ENCODE data around the gene LRRC2. TPM values are rescaled to one million over a fixed set of nuclear protein-coding genes. Genes with fewer than 3 reads are reported as not detected.
A peak's percentile ranks its signal among the peaks of the same experiment; 100 is the strongest.

Gene LRRC2
- polyA plus RNA-seq, 3 donors, result not detected

- Mint-ChIP-seq H3K4me1 (no peaks in the 10 kb centered on the region), H3K36me3 (no peaks in the 10 kb centered on the region), H3K27me3 (ENCODE audit: low read depth in 3 of 3) (peaks cover 4 to 7% (median 7%) of the 10 kb centered on the region in 3 donors), H3K4me3 (peak overlapping the region in 1 of 2 donors; percentile 18), H3K27ac (no peak overlapping the region), H3K9me3 (peaks cover 0 to 3% (median 0%) of the 10 kb centered on the region in 7 donors)
- 98% methylated on average over 5 of the region's 8 CpGs for WGBS (ENCODE audit: insufficient coverage)
- TF ChIP-seq CTCF (IDR thresholded peaks at IDR 0.05), result no peak
- Histone ChIP-seq H3K36me3 (replicated peaks in 1 of 2; ENCODE audit: control insufficient read depth in 1 of 2, insufficient read depth in 2 of 2, low read length in 2 of 2) (no peaks in the 10 kb centered on the region), H3K4me3 (replicated peaks in 1 of 3; ENCODE audit: low read depth in 2 of 3, low read length in 3 of 3) (no peak overlapping the region), H3K4me2 (replicated peaks; ENCODE audit: extremely low read depth, low read length, poor library complexity, severe bottlenecking) (no peak overlapping the region), H3K27ac (ENCODE audit: low read depth in 1 of 2, low read length in 2 of 2) (no peak overlapping the region), H4K20me1 (ENCODE audit: insufficient read depth, low read length) (no peaks in the 10 kb centered on the region), H3K9me3 (replicated peaks in 1 of 2; ENCODE audit: control insufficient read depth in 1 of 2, insufficient read depth in 1 of 2, low read length in 2 of 2) (no peaks in the 10 kb centered on the region), H3K27me3 (ENCODE audit: control insufficient read depth in 2 of 2, insufficient read depth in 2 of 2, low read length in 2 of 2) (no peaks in the 10 kb centered on the region), H2AFZ (ENCODE audit: insufficient read depth, low read depth, low read length, poor library complexity, severe bottlenecking) (no peak overlapping the region), H3K9ac (ENCODE audit: insufficient read depth, low read length, poor library complexity, severe bottlenecking) (no peak overlapping the region), H3K4me1 (ENCODE audit: control insufficient read depth in 1 of 2, insufficient read depth in 2 of 2, low read length in 2 of 2) (no peaks in the 10 kb centered on the region), H3K79me2 (ENCODE audit: insufficient read depth, low read length) (no peaks in the 10 kb centered on the region)
- no peak for DNase-seq
- intact Hi-C loops (cut with micrococcal nuclease), result no loop called here
These were observed 29.8 kb upstream of the LRRC2 start for GRCh38 chr3:46595819-46596314.

- Histone ChIP-seq H3K36me3 (replicated peaks in 1 of 2; ENCODE audit: control insufficient read depth in 1 of 2, insufficient read depth in 2 of 2, low read length in 2 of 2) (no peaks in the 10 kb centered on the region), H3K4me1 (ENCODE audit: control insufficient read depth in 1 of 2, insufficient read depth in 2 of 2, low read length in 2 of 2) (no peaks in the 10 kb centered on the region), H3K27me3 (ENCODE audit: control insufficient read depth in 2 of 2, insufficient read depth in 2 of 2, low read length in 2 of 2) (no peaks in the 10 kb centered on the region), H3K27ac (ENCODE audit: low read depth in 1 of 2, low read length in 2 of 2) (no peak overlapping the region), H2AFZ (ENCODE audit: insufficient read depth, low read depth, low read length, poor library complexity, severe bottlenecking) (no peak overlapping the region), H3K9me3 (replicated peaks in 1 of 2; ENCODE audit: control insufficient read depth in 1 of 2, insufficient read depth in 1 of 2, low read length in 2 of 2) (no peaks in the 10 kb centered on the region), H3K79me2 (ENCODE audit: insufficient read depth, low read length) (no peaks in the 10 kb centered on the region), H4K20me1 (ENCODE audit: insufficient read depth, low read length) (no peaks in the 10 kb centered on the region), H3K4me3 (replicated peaks in 1 of 3; ENCODE audit: low read depth in 2 of 3, low read length in 3 of 3) (no peak overlapping the region), H3K9ac (ENCODE audit: insufficient read depth, low read length, poor library complexity, severe bottlenecking) (no peak overlapping the region), H3K4me2 (replicated peaks; ENCODE audit: extremely low read depth, low read length, poor library complexity, severe bottlenecking) (no peak overlapping the region)
- intact Hi-C loops (cut with micrococcal nuclease), result no loop called here
- WGBS (ENCODE audit: insufficient coverage), result no CpG with 5 or more reads among the region's 4 CpGs
- Mint-ChIP-seq H3K9me3 (peaks cover 0 to 3% (median 0%) of the 10 kb centered on the region in 7 donors), H3K27me3 (ENCODE audit: low read depth in 3 of 3) (peaks cover 6 to 7% (median 7%) of the 10 kb centered on the region in 3 donors), H3K27ac (no peak overlapping the region), H3K4me3 (no peak overlapping the region), H3K36me3 (no peaks in the 10 kb centered on the region), H3K4me1 (no peaks in the 10 kb centered on the region)
- DNase-seq, result no peak
- TF ChIP-seq CTCF (IDR thresholded peaks at IDR 0.05), result no peak
These were observed 28.6 kb upstream of the LRRC2 start for GRCh38 chr3:46594723-46595122.

Measured in CD14-positive monocyte (primary cell).